ENCODE results near the gene CHMP1A.
"Not testable (repeated sequence)": the region's sequence is repeated elsewhere in the genome, so short reads cannot be mapped to it uniquely, and the experiment has no call there.

Gene CHMP1A

DNA sequence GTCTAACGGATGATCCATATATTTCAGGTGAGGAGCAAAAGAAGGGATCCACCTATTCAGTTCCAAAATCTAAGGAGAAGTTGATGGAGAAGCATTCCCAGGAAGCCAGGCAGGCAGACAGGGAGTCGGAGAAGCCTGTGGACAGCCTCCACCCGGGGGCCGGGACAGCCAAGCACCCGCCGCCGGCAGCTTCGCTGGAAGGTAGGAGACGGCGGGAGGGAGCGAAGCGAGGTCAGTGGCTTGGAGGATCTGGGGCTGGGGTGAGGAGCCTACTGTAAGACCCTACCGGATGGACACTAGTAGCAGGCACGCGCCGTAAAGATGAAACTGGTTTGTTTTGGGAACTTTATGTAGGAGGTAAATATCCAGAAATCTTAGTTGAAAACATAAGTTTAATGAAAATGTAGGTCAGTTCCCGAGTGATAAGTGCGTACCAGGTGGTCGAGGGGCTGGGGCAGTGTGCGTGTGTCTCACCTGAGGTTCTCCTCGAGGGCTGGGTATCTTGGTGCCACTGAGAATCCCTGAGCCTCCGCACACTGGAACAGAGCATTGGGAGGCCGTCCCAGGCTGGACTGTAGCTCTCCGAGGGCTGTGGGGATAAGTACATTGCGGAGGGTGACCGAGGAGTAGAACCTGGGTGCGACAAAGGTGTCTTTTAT lies 842 bp upstream of the CHMP1A start:
- DNase-seq (ENCODE audit: low read depth in 2 of 2), result no peak

- DNase-seq (ENCODE audit: low read depth in 2 of 2), result no peak
Observed at GRCh38 chr16:89656435-89657121, 930 bp downstream of the CHMP1A start.

GRCh38 chr16:89655062-89655643 lies 2.4 kb downstream of the CHMP1A start:
- DNase-seq (ENCODE audit: low read depth in 2 of 2), result no peak

DNA sequence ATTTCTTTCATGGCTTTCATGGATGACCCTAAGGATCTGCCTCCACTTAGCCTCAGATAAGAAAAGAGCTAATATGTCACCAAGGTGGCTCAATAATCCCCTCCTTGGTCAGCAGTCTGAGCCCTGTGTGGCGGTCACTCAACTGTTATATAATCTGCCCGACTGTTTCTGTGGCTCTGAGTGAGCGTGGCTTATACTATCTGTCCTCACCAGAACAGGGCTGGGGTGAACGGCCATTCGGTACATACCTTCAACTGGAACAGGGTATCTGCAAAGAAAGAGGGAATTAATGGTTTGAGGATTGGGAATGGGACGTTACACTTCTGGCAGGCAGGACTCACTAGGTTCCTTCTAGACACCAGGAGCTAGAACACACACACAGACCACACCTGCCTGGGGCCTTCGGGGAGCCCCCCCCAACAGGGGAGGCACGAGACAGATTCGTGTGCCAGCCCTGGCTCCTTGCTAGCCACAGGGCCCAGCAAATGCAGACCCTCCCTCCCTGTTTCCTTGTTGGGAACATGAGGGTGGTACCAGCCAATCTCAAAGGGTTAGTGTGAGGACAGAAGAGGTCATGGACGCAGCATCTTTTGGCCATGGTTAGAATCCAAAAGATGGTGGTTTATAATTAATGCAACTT lies 3.7 kb downstream of the CHMP1A start:
- DNase-seq (ENCODE audit: low read depth in 2 of 2), result no peak

DNA sequence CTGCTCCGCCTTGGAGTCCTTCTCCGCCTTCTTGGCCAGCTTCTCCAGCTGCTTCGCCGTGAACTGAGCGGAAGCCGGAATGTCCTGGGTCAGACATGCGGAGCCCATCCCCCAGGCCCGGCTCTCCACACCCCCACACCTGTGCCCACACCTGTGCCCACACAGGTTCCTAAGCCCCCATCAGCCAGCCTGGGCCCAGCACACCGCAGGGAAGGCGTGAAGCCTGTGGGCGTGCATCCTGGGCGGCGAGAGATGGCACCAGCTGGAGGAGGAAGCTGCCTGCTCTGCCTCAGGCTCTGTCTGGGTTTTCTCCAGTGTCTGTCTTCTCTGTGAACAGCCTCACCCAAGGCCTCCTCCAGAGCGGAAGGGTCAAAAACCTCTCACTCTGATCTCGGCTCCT lies 5.9 kb downstream of the CHMP1A start:
- DNase-seq (ENCODE audit: low read depth in 2 of 2), result no peak

GRCh38 chr16:89646906-89647305 lies 10.6 kb downstream of the CHMP1A start:
- no peak for DNase-seq (ENCODE audit: low read depth in 2 of 2)

GRCh38 chr16:89646270-89646669 lies 11.2 kb downstream of the CHMP1A start:
- DNase-seq (ENCODE audit: low read depth in 2 of 2), result no peak

DNA sequence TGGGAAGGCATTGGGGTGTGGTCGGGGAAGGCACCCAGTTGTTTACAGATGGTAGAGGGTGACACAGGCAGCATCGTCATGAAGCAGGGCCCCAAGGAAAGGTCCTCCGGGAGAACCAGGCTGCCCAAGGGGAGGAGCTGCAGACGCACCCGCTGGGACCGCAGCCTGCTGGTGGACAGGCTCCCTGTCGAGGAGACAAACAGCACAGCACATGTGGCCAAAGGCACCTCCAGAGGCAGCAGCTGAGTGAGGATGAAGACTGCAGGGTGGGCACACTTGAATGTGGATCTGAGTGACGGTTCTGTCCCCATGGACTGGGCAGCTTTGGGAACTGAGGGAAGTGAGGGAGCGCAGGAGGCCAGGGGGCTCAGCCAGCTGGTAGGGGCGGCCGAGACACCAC lies 12.4 kb downstream of the CHMP1A start:
- no peak for DNase-seq (ENCODE audit: low read depth in 2 of 2)

GRCh38 chr16:89643769-89644300 lies 13.7 kb downstream of the CHMP1A start:
- no peak for DNase-seq (ENCODE audit: low read depth in 2 of 2)

GRCh38 chr16:89642574-89642973 lies 14.9 kb downstream of the CHMP1A start:
- DNase-seq (ENCODE audit: low read depth in 2 of 2), result no peak

GRCh38 chr16:89641458-89642119 lies 15.9 kb downstream of the CHMP1A start:
- DNase-seq (ENCODE audit: low read depth in 2 of 2), result no peak

- DNase-seq (ENCODE audit: low read depth in 2 of 2), result no peak
Observed at GRCh38 chr16:89639385-89639784, 18.1 kb downstream of the CHMP1A start.

GRCh38 chr16:89638455-89638854 lies 19.1 kb downstream of the CHMP1A start:
- DNase-seq (ENCODE audit: low read depth in 2 of 2), result no peak

DNA sequence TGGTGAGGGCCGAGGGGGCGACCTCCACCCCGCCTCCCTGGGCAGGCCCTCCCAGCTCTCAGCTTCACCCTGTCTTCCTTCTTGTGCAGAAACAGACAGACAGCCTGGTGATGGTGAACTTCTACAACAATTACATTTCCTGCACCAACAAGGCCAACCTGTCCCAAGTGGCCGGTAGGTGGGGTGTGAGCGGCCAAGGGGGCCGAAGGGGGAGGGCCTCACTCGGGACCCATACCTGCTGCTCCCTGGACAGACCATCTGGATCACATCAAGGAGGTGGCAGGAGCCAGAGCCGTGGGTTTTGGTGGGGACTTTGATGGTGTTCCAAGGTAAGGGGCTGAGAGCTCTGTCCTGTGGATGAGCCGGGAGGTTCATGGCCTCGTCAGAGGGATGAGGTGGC lies 20.1 kb downstream of the CHMP1A start:
- no peak for DNase-seq (ENCODE audit: low read depth in 2 of 2)

DNA sequence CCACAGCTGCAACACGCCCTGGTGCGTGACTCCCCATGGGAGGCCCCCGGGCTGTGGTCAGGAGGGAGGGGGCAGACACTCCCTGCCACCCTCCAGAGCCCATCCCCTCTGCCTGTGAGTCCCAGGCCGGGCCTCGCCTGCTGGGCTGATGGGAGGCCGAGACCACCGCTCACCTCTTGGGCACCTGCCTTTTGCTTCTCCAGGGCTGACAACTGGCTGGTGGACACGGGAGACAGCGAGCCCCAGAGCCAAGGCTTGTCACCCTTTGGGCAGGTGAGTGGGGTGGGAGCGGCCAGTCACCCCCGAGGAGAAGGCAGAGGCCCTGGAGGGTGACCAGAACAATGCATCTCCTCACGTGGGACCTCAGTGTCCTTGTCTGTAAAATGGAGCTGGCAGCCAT lies 20.8 kb downstream of the CHMP1A start:
- DNase-seq (ENCODE audit: low read depth in 2 of 2), result no peak

- DNase-seq (ENCODE audit: low read depth in 2 of 2), result not testable (repeated sequence)
Observed at GRCh38 chr16:89634463-89635385, 22.8 kb downstream of the CHMP1A start.

DNA sequence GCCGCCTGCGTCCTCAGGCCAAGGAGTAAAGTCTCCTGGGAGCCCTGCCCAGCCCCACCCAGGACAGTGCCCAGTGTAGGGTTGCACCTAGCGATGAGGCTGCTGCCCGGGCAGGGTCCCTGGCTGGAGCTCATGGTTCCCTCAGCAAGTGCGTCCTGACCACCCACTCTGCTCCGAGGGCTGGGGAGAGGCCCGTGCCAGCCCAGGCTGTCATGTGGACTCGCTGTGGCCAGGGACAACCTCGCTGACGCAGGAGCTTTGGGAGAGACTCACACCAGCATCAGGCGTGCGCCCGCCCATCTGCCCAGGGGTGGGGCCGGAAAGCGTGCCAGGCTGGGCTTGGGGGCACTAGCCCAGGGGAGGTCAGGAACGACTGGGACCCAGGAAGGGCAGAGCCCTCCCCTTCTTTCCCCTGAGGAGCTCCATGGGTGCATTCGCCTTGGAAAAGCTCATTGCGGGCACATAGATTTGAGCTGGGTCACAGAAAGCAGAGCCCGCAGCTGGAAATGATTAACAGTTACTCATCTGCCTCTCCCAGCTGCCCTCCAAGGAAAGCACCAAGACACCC lies 24.4 kb downstream of the CHMP1A start:
- DNase-seq (ENCODE audit: low read depth in 2 of 2), result peak in 1 of 2 experiments; percentile 21

DNA sequence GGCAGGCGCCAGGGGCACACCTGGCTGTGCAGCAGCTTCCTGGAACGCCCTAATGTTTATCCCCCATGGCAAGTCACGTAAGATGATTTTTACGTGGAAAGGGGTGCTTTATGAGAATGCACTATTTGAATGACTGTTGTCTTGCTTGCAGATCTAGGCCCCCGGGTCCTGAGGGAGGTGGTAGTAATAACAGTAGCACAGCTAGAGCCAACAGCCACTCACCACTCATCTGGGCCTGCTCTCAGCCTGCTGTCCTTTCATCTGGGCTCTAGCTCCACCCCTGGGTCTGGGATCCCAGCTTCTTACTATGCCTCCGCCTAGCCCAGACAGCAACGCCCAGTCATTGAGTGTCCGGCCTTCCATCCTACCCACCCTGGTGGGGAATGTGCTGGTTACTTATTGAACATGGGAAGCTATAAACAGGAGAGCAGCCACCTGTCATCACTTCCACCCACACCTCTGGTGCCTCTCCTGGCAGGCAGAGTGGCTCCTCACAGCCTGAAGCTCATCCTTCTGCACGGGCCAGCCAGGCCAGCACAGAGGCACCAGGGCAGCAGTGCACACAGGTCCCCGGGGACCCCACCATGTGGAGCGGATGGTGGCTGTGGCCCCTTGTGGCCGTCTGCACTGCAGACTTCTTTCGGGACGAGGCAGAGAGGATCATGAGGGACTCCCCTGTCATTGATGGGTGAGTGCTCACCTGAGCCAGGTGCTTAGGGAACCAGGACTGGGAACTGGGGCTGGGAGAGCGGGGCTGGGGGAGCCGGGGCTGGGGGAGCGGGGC lies 27.5 kb downstream of the CHMP1A start:
- DNase-seq (ENCODE audit: low read depth in 2 of 2), result no peak
